ENCODE measurements around the gene TIMM22.
"Not testable (repeated sequence)": the region's sequence is repeated elsewhere in the genome, so short reads cannot be mapped to it uniquely, and the experiment has no call there.

Gene TIMM22

DNA sequence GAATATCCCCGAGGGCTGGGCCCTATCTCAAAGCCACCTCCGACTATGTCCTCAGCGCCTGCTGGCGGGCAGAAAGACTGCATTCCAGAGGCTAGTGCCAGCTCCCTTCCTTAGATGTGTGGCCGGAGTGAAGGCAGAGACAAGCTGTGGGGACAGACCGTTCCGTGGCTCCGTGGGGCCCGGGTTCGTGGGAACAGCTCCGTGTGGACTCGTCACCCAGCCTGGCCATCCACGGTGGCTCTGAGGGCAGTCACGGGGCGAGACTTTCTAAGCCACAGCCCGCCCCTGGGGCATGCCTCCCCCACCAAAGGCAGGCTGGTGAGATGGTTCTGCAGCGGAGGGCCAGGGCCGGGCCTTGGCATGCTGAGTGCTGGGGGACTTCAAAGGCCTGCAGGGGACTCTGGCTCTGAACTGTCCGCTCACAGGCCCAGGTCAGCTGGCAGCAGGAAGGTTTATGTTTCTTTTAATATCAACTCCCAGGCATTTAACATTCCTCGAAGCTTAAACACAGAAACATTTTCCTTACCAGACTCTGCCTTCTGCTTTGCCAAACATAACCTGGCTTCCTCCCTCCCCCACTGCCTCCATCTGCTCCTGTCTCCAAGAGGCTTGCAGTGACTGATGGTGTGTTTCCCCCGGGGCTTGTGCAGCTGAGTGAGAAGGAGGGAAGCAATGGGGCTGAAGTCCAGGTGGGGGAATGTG is 50.4 kb downstream of the TIMM22 start:
- TF ChIP-seq, protein P1, sequence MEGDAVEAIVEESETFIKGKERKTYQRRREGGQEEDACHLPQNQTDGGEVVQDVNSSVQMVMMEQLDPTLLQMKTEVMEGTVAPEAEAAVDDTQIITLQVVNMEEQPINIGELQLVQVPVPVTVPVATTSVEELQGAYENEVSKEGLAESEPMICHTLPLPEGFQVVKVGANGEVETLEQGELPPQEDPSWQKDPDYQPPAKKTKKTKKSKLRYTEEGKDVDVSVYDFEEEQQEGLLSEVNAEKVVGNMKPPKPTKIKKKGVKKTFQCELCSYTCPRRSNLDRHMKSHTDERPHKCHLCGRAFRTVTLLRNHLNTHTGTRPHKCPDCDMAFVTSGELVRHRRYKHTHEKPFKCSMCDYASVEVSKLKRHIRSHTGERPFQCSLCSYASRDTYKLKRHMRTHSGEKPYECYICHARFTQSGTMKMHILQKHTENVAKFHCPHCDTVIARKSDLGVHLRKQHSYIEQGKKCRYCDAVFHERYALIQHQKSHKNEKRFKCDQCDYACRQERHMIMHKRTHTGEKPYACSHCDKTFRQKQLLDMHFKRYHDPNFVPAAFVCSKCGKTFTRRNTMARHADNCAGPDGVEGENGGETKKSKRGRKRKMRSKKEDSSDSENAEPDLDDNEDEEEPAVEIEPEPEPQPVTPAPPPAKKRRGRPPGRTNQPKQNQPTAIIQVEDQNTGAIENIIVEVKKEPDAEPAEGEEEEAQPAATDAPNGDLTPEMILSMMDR (IDR thresholded peaks at IDR 0.05; ENCODE audit: insufficient read depth, low read depth, low read length, missing control alignments) = no peak
- no peak for DNase-seq (ENCODE audit: low read depth)

DNA sequence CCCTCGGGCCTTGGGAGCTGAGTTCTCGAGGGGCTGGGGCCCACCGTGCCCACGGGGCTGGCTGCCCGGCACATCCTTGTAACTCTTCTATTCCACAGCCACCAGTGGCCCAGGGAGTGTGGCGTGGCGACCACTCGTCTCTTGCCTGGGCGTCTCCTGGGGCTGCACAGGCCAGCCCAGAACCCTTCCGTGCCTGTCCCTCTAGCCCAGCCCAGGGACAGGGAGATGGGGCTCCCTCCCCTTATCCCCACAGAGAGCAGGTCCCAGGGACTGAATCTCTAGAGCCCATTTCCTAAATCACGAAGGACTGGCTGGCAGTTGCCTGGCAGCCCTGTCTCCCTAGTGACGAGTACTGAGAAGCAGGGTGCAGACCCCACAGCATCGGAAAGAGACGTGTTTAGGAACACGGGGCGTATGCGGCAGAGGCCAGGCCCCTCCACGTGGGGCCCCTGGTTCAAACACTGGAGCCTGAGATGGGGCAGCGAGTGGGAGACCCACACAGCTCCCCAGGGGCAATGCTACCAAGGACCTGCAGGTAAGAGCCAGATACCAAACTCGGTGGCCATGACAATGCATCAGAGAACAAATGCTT is 51.0 kb downstream of the TIMM22 start:
- TF ChIP-seq, protein P1 (IDR thresholded peaks at IDR 0.05; ENCODE audit: insufficient read depth, low read depth, low read length, missing control alignments) = no peak
- no peak overlapping the region for H3K4me3 ChIP-seq (ENCODE audit: low read depth, low read length)
- no peak for DNase-seq (ENCODE audit: low read depth)

More for the DNA sequence above, 50.4 kb downstream of the TIMM22 start:
- no peak overlapping the region for H3K4me3 ChIP-seq (ENCODE audit: low read depth, low read length)

DNA sequence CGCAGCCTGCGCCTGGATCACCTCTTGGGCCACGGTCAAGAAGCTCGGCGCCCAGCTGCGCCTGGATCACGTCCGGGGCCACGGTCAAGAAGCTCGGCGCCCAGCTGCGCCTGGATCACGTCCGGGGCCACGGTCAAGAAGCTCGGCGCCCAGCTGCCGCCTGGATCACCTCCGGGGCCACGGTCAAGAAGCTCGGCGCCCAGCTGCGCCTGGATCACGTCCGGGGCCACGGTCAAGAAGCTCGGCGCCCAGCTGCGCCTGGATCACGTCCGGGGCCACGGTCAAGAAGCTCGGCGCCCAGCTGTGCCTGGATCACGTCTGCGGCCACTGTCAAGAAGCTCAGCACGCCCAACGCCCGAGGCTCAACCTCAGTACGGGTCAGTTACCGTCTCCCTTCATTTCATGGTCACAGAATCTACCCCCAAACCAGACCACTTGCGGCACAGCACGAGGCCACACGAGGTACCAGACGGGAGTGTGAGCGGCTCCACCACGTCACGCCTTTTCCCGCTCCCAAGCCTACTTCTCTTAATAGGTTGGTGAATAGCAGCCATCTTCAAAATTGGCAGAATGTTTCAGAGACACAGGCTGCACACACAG is 51.7 kb downstream of the TIMM22 start:
- not testable (repeated sequence) for DNase-seq (ENCODE audit: low read depth)

DNA sequence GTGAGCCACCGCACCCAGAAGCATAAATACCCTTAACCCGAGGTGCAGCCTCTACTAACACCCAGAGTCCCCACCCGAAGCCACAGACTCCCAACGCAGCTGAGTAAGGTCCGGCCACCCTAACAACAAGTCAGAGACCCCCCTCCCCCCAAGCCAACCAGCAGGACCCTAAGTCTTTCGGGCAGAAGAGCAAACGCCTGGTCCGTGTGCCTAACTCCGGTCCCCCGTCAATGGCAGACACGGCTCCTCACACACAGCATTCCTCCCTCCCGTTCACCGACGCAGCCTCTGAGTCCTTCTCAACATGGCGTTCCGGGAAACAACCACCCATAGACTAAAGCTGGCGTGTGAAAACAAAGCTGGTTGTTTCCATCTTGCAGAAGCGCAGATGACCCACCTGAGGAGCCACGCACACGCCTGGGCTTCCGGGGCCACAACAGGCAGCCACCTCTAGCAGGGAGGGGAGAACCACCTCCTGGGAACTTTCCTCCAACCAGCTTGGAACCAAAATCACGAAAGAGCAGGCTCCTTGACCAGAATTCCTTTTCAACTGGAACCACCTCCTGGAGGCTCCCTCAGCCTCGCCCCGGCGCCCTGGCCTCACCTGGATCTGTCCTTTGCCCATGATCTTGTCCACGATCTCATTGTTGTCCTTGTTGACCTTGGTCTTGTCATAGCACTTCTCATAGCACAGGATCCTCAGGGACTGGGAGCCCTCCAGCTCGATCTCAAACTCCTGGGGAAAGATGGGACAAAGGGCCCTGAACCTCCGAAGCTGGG is 52.7 kb downstream of the TIMM22 start:
- no peak for DNase-seq (ENCODE audit: low read depth)
- TF ChIP-seq, protein P1 (IDR thresholded peaks at IDR 0.05; ENCODE audit: insufficient read depth, low read depth, low read length, missing control alignments) = no peak
- H3K4me3 ChIP-seq (ENCODE audit: low read depth, low read length) = no peak overlapping the region

More for the DNA sequence above, 51.7 kb downstream of the TIMM22 start:
- H3K4me3 ChIP-seq (ENCODE audit: low read depth, low read length) = not testable (repeated sequence)

DNA sequence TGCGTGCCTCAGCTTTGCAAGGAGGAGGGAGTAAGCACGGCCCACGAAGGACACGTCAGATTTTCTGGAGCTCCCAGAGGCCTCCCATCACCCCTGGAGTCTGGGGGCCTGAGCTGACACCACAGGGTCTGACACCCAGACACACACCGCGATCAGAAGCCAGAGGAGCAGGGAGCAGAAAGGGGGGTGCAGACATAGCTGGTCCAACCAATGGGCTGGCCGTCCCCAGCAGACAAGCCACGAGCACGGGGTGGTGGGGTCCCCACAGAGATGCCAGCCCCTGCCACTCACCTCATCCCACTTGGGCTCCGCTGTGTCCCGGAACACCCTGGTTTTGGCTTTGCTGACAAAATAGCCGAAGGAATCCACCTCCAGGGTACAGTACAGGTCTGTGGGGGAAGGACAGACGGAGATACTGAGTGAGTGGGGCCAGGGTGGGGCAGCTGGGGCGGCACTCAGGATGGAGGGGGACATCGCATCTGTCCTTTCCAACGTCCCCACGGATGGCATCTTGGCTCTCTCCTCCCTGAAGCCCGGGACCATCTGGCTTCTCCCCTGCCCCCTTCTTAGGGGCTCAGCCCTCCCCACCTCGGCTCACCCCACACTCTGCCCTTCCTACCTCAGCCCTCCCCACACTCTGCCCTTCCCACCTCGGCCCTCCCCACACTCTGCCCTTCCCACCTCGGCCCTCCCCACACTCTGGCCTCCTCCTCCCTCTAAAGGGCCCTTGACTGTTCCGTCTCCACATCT is 53.5 kb downstream of the TIMM22 start:
- TF ChIP-seq, protein P1 (IDR thresholded peaks at IDR 0.05; ENCODE audit: insufficient read depth, low read depth, low read length, missing control alignments) = no peak
- DNase-seq (ENCODE audit: low read depth) = no peak
- H3K4me3 ChIP-seq (ENCODE audit: low read depth, low read length) = no peak overlapping the region

DNA sequence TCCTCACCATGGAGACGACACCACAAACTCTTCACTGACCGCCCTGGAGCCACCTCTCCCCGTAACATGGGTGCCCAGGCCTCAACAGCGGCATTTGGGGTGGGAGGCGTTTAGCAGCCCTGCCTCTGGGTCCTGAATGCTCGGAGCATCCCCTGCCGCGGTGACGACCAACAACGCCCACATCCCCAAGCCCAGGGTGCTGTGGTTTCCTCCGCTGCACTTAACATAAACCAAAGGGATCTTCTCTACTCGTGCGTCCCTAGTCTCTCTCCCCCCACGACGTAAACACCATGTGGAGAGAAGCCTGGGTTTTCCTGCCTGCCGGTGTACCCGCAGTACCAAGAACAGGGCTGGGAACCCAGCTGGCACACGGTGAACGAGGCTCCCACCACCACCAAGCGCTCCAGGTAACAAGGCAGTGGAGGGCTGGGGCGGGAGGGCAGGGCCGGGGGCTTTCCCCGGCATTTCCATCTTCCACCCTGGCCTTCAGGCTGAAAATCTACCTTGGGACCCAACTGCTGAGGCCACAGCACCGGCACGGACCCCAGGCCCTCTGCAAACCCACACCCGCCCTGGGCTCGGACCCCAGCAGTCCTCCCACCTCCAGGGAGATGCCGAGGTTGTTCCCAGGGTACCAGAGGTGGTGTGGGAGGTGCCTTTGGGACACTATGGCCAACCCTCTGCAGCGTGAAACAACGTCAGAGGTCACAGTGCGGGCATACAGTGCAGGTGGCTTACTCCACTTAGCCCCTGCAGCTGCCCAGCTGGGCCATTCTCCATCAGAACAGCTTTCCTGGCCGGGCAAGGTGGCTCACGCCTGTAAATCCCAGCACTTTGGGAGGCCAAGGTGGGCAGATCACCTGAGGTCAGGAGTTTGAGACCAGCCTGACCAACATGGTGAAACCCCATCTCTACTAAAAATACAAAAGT is 54.3 kb downstream of the TIMM22 start:
- TF ChIP-seq, protein P1 (IDR thresholded peaks at IDR 0.05; ENCODE audit: insufficient read depth, low read depth, low read length, missing control alignments) = no peak
- H3K4me3 ChIP-seq (ENCODE audit: low read depth, low read length) = no peak overlapping the region
- DNase-seq (ENCODE audit: low read depth) = no peak
